ENCODE results near the gene ZNF337.

The ZNF337 gene

GRCh38 chr20:25696371-25697131 lies at the start of gene ZNF337:
TSS of gene ZNF337 (minus strand) at chr20:25696853. CDS start at chr20:25686417, 10,436 bp downstream.
- peak; percentile 96 for DNase-seq (ENCODE audit: low read depth, low spot score)
- peak within 1 kb of the TSS; percentile 96 for H3K4me3 ChIP-seq (ENCODE audit: low read depth, low read length)
- in situ Hi-C loops (cut with HindIII; ENCODE audit: low sequenced_read_pairs), result no loop called here
- peak; percentile 19 for TF ChIP-seq CTCF (IDR thresholded peaks at IDR 0.05; ENCODE audit: low read depth, low read length)

GRCh38 chr20:25745738-25746137 lies 49.1 kb upstream of the ZNF337 start:
- in situ Hi-C loops (cut with HindIII; ENCODE audit: low sequenced_read_pairs), result no loop called here
- no peak for TF ChIP-seq CTCF (IDR thresholded peaks at IDR 0.05; ENCODE audit: low read depth, low read length)
- H3K4me3 ChIP-seq (ENCODE audit: low read depth, low read length), result no peak overlapping the region
- no peak for DNase-seq (ENCODE audit: low read depth, low spot score)

GRCh38 chr20:25745100-25745499 lies 48.4 kb upstream of the ZNF337 start:
- TF ChIP-seq CTCF (IDR thresholded peaks at IDR 0.05; ENCODE audit: low read depth, low read length), result no peak
- DNase-seq (ENCODE audit: low read depth, low spot score), result no peak
- in situ Hi-C loops (cut with HindIII; ENCODE audit: low sequenced_read_pairs), result no loop called here
- H3K4me3 ChIP-seq (ENCODE audit: low read depth, low read length), result no peak overlapping the region

GRCh38 chr20:25744261-25744660 lies 47.6 kb upstream of the ZNF337 start:
- in situ Hi-C loops (cut with HindIII; ENCODE audit: low sequenced_read_pairs), result no loop called here
- no peak overlapping the region for H3K4me3 ChIP-seq (ENCODE audit: low read depth, low read length)
- DNase-seq (ENCODE audit: low read depth, low spot score), result no peak
- no peak for TF ChIP-seq CTCF (IDR thresholded peaks at IDR 0.05; ENCODE audit: low read depth, low read length)

- in situ Hi-C loops (cut with HindIII; ENCODE audit: low sequenced_read_pairs), result no loop called here
- no peak for DNase-seq (ENCODE audit: low read depth, low spot score)
- no peak for TF ChIP-seq CTCF (IDR thresholded peaks at IDR 0.05; ENCODE audit: low read depth, low read length)
- no peak overlapping the region for H3K4me3 ChIP-seq (ENCODE audit: low read depth, low read length)
Measured at GRCh38 chr20:25741088-25741487, 44.4 kb upstream of the ZNF337 start.

- in situ Hi-C loops (cut with HindIII; ENCODE audit: low sequenced_read_pairs), result no loop called here
- TF ChIP-seq CTCF (IDR thresholded peaks at IDR 0.05; ENCODE audit: low read depth, low read length), result no peak
- peak; percentile 27 for DNase-seq (ENCODE audit: low read depth, low spot score)
- no peak overlapping the region for H3K4me3 ChIP-seq (ENCODE audit: low read depth, low read length)
Measured at GRCh38 chr20:25739615-25740320, 43.1 kb upstream of the ZNF337 start.

Measured in astrocyte of the spinal cord (primary cell).